Dedifferentiated amniotic fluid mesenchymal stem cell (primary cell): ENCODE data around the gene PRKAR2B.
A peak's percentile ranks its signal among the peaks of the same experiment; 100 is the strongest.
"Not testable (repeated sequence)": the region's sequence is repeated elsewhere in the genome, so short reads cannot be mapped to it uniquely, and the experiment has no call there.

Experiments used
- DNase-seq: peaks from one replicate; pipeline ENCODE4 v3.0.0-alpha.2; 2016; ENCODE audit errors: extremely low spot score

PRKAR2B gene

DNA sequence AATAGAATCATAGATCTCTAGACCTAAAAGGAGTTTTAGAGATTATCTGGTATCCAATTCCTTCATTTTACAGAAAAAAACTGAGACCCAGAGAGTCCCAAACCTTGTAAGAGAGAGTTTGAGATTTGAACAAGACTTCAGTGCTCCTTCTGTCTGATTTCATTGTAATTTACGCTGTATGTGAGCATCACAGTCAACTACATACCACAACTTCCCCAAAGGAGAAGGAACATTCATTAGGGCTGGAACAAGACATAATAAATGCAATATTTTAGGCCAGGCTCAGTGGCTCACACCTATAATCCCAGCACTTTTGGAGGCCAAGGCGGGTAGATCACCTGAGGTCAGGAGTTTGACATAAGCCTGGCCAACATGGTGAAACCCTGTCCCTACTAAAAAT, 17.3 kb upstream of the PRKAR2B start:
- no peak for DNase-seq

DNA sequence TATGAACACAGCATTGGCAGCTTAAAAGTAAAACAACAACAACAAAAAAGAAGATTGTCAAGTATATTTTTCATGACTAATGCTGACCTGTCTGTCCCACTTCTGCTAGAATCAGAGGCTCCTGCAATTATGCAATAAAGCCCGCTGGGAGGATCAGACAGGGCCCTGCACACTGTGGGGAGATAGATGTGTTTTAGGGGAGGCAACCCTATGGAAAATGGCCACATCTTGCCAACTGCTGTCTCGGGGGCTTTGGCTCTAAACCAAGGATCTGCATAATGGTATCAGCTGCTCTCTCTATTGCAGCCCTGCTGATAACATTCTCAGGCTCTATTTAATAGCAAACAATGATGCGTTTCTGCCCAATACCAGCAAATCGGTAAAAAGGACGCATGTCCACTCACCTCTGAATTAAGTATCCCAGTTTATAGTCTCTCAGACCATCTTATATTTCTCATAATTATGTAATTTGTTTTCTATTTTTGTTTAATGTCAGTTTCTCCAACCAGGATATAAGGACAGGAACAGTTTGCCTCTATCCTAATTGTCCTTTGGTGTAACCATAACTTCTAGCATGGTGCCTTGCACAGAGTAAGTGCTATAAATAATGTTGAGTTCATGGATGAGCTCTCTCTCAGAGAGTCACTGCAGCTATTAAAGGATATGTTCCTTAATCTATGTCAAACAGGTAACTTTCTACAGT, 15.3 kb upstream of the PRKAR2B start:
- no peak for DNase-seq

DNA sequence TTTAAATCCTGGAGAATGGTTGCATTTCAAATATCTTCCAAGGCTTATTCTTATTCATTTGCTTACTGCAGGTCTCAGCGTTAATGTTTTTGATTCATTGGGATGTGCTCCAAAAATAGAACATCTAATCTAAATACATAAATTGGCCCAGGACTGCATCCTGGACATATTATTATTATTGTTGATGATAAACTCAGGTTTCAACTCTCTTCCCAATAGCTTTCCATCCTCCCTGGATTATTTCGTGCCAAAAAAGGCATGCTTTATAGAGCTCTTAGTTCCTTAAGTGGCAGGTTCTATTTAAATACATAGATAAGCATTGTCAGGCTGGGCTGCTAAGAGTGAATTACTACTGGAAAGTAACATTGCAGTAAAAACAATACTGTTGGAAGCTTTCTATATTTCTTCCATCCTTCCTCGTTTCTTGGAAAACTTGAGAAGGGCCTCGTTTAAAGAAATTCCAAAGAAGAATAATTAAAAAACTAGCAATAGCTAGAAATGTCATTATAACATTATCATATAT, 14.7 kb upstream of the PRKAR2B start:
- no peak for DNase-seq

DNA sequence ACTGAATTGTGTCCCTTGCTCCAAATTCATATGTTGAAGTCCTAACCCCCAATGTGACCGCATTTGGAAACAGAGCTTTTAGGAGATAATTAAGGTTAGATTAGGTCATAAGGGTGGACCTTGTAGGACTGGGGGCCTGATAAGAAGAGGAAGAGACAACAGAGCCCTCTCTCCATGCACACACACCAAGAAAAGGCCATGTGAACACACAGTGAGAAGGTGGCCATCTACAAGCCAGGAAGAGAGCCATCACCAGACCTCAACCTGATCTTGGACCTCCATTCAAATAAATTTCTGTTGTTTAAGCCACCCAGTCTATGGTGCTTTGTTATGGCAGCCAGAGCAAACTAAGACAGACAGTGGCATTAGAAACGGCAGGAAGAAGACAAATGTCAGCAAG, 12.5 kb upstream of the PRKAR2B start:
- no peak for DNase-seq

DNA sequence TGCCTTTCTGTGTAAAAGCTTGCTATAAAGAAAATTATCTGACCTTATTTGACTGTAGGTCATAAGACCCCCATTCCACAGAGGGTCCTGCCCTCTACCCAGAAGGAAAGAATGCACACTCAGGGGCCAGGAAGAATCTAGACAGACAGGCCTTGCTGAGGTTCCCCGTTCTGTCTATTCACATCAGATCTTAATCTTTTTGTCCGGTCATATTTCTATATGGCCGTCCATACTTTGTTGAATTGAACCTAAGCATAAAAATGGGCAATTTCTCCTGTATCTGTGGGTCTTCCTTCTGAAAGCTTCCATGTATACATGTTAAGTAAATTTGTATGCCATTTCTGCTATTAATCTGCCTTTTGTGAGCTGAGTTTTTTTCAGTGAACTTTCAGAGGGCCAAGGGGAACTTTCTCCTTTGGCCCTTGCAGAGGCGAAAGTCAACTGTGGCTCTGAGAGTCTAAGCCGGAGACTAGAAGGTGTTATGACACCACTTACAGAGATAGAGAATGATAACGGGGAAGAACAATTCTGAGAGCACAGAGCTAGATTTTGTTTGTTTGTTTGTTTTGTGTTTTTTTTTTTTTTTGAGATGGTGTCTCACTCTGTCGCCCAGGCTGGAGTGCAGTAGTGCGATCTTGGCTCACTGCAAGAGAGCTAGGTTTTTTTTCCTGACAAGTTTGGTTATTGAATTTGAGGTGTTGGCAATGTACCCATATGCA, 11.6 kb upstream of the PRKAR2B start:
- DNase-seq, result no peak

DNA sequence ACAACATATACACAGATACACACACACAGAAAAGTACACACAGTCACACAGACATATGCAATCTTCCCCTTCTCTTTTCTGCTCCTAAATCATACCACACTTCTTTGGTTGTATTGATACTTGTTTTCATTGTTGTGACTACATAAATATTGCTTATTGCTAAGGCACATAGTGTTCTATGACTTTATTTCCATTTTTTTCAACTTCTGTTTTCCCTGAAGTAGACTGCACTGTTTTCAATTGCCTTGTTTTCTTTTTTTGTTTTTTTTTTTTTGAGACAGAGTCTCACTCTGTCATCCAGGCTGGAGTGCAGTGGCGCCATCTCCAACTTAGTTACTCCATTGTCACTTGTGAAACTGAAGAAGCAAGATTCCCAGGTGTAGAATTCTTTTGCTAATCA, 10.0 kb upstream of the PRKAR2B start:
- no peak for DNase-seq

DNA sequence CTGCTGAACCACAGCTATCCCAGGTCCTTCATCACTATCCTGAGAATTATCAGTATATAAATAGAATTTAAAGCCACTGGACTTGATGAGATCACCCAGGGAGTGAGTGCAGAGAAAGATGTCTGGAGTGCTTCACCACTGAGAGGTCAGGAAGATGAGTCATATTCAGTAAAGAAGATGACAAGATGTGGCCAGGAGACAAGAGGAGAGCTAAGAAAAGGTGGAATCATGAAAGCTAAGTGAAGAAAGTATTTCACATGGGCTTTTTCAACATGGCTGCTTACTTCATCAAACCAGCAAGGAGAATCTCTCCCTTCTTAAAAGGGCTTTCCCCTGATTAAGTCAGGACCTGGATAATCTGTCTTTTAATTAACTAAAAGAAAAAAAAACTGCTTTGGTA, 9.1 kb upstream of the PRKAR2B start:
- peak; percentile 49 for DNase-seq

DNA sequence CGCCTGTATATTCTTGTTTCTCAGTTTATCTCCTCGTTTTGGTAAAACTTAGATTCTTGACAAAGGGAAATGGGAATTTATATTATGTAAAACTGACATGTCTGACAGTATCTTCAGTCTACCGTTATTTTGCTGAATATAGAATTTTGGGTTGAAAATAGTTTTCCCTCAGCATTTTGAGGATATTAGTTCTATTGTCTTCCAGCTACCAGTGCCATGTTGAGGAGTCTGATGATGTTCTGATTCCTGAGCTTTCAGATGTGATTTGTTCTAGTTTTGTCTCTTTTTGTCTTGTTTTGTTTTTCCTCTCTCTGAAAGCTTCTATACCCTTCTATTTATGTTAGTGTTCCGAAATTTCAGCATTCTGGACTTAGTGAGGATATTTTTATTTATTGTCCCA, 8.0 kb upstream of the PRKAR2B start:
- DNase-seq, result no peak

DNA sequence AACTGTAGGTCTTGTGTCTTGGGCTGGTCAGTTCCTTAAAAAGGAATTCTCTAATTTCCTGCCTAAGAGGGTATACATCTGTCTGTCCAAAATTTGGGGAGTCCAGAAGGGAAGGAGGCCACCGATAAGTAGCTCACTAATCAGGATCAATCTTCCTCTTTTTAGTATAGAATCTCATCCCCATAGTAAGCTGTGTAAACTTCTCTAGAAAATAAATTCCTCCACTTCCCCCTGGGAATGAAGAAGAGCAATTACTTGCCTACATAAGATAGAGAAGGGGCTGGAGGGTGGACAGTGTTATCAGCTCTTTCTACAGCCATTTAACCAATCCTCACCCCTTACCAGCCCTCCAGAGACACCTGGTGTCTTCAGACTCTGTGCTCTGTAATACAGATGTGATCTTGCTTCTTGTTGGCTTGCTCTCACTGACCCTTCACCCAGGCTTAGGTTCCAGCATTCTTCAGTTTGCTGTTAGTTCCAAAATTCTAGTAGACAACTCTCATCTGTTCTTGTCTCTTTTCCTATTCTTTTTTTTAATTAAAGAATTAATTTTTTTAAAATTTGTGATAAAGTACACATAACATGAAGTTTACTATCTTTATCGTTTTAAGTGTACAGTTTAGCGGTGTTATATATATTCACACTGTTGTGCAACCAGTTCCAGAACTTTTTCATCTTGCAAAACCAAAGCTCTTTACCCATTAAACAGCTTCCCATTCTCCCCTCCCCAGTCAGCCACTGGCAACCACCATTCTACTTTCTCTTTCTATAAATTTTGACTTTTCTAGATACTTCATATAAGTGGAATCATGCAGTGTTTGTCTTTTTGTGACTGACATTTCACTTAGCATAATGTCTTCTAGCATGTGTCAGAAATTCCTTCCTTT, 6.5 kb upstream of the PRKAR2B start:
- no peak for DNase-seq

DNA sequence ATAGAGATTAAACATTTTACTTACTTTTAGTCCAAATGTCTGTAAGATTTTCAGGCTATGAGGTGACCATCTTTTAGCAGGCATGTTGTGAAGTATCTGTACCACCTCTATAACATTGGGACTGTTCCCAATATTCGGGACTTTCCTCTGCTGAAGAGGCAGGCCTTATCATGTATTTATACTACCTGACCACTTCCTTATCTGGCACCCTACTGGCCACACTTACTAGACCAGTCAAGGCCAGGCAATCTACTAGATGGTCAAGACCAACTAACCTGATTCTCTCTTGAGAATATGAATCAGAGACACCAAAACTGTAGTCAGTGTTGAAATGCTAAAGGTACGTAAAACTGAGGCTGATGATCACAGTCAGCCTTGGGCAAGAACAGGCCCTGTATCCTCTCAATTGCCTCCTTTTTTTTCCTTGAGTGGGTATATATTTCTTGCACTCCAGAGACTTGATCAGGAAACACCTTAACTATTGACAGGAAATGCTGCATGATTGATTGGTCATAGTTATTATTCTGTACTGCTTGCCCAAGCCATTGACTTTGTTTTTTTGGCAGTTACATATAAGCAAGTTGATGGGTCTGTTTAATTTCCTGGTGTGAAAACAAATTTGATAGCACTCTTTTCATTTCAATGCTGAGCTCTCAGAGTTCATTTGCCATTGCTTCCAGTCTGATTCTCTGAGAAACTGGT, 5.2 kb upstream of the PRKAR2B start:
- DNase-seq, result no peak

DNA sequence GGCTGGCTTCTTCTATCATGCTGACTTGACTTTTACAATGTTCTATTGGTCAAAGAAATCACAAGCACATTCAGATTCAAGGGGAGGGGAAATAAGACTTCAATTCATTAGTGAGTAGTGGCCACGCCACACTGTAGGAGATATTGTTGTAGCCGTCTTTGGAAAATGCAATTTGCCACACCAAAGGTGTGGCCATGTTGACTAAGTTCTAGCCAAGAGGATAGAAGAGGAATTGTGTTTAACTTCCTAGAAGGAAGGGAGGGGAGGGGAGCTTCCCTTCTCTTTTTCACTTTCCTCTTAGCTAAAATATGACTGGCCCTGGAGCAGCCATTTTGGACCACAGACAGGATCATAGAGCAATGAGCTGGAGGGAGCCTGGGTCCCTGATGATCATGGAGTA, 3.4 kb upstream of the PRKAR2B start:
- DNase-seq, result no peak

DNA sequence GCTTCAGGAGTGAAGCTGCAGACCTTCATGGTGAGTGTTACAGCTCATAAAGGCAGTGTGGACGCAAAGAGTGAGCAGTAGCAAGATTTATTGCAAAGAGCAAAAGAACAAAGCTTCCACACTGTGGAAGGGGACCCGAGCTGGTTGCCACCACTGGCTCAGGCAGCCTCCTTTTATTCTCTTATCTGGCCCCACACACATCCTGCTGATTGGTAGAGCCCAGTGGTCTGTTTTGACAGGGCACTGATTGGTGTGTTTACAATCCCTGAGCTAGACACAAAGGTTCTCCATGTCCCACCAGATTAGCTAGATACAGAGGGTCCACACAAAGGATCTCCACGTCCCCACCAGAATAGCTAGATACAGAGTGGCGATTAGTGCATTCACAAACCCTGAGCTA, 2.7 kb upstream of the PRKAR2B start:
- DNase-seq, result not testable (repeated sequence)

DNA sequence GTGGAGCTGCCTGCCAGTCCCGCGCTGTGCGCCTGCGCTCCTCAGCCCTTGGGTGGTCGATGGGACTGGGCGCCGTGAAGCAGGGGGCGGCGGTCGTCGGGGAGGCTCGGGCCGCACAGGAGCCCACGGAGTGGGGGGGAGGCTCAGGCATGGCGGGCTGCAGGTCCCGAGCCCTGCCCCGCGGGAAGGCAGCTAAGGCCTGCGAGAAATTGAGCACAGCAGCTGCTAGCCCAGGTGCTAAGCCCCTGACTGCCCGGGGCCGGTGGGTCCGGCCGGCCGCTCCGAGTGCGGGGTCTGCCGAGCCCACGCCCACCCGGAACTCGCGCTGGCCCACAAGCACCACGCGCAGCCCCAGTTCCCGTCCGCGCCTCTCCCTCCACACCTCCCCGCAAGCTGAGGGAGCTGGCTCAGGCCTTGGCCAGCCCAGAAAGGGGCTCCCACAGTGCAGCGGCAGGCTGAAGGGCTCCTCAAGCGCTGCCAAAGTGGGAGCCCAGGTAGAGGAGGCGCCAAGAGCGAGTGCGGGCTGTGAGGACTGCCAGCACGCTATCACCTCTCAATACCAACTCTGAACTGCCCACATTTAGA, 2.1 kb upstream of the PRKAR2B start:
- not testable (repeated sequence) for DNase-seq

DNA sequence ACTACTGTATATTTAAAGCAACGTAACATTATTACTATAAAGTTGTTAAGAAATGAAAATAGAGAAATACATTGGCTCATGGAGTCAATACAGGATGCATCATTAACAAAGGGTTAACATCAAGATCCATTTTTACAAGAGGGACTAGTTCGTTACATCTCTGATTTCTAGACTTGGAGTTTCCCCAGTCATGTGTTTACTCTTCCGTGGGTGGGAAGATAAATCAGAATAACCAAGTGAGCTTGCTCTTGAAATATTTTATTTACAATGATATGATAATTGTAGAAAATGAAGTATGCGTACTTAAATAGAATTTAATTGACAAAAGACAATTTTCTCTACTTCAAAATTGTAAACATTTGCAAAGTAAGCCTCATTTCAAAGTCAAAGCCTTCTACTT, 1.0 kb upstream of the PRKAR2B start:
- no peak for DNase-seq

DNA sequence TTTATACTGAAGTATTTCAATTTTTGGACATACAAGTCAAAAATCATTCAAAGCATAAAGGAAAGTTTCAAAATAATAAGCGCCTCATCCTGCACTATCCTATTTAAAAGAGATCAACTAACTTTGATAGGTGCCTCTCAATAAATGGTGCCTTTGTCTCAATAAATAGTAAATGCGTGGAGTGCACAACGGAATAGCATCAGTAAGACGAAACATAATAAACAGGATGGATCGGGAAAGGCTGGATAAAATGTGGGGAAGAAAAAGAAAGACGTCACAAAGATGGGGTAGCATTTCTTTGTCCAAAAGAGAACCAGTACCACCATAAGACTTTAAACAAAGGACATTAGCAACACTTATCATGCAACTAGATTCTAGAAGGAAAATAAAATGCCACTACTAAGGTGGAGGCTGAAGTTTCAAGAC, 571 bp upstream of the PRKAR2B start:
- no peak for DNase-seq

DNA sequence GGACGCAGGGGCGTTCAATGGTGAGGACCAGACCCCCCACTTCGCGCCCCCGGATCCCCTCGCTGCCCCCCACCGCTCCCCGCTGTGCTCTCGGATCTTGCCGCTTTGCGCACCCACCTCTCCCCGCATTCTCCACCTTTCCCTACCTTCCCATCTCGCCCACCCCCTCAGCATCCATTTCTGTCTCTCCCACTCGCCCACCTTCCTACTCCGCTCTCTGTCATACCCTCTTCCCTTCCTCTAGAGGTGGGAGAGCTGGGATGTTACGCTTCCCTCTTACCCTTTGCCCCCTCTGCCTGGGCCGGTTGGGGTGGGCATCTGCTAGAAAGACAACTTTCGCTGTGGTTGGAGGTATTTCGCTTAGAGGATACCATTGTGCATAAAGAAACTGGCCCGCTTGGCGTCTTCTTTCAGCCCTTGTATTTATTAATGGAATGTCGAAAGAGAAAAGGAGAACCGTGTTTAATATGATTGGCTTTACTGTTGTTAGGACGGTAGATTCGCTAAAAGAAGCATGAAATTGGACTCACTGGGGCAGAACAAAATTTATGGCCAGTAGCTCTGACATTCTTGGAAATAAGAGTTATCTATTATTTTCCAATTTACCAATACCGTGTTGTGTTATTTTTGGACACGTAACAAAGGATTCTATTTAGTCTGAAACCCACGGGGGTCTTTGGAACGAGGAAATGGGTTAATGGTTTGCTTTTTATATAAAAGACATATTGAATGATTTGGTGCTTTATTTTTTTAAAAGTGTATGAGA, 873 bp downstream of the PRKAR2B start:
- no peak for DNase-seq

DNA sequence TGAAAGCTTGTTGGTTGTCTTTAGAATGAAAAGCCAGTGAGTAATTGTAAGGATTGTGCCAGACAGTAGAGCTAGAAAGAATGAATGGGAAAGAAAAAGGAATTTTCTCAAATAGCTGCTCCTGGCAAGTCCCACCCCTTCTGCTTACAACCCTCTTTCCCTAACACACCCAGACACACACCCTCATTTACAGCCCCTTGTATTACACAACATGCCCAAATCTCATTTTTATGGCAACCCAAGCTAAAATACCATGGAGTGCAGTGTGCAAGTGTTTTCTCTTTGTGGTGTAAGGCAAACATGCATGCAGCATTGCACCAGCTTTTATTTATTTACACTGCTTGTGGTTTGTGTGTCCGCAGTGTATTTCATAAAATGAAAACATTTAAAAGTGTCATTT, 1.5 kb downstream of the PRKAR2B start:
- peak; percentile 38 for DNase-seq

DNA sequence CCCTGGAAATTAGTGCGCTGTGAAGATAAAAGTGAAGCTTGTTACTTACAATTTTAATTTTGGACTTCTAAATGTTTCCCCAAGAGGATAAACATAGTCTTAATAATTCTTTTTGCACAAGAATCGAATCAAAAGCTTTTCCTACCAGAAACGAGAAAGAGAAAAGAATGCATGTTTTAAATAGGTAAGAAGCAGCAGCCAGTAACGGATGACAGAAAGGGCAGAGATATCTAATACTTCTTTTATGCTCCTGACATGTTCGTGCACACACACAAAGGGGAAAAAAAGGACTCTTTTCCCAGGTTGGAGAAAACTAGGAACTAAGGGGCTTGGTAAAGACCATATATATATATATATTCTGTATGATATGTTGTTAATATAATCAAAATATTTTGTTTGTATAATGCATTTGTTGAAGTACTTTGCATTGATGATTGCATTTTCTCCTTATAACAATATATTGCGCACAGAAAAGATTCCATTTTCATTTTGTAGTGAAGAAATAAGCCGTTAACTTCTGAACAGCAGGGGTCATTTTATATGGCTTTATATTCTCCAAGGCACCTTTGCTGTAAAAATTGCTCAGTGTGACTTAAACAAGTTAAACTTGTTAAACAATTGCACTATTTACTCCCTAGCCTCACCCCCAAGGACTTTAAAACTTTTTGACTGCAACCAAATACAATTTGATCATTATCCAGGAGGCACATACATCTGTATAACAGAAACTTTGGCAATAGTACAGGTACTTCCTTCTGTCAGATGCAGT, 2.2 kb downstream of the PRKAR2B start:
- no peak for DNase-seq

DNA sequence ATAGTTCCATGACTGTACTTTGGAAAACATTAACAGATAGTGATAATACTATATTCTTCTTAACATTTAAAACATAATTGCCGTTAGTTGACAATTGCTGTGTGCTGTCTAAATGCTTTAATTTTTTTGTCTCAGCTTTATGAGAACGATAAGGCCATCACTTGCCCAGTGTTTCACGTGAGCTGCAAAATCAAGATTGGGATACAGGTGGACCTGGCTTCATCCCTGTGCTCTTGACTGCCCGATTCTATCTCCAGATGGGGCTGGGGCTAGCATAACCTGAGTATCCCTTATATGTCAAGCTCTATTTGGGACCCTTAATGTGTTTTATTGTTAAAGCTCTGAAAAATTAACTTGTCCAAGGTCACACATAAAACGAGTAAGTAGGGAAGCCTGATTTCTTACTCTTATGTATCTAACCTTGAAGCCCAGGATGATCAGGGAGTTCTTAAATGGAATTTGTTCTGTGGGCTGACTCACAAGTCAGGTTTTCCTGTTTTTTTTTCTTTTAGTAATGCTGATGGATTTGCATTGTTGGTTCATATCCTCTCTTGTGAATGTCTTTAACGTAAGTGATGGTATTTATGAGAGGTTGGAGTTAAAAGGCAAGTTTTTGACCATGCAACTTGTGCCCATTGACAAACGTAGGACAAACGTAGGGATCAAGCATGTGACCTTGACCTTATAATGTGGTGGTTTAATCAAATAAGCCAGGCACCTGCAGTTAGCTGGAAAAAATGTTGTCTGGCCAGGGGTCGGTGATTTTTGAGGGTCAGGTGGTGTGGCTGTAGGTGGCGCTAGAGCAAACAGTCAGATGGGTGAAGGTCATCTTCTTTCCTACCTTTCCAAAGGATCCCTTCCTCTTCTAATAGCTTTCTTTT, 3.6 kb downstream of the PRKAR2B start:
- DNase-seq, result no peak
